Measurements from ENCODE around the gene LRRC25. TPM values are rescaled to one million over a fixed set of nuclear protein-coding genes. Genes with fewer than 3 reads are reported as not detected.
"Not testable (repeated sequence)": the region's sequence is repeated elsewhere in the genome, so short reads cannot be mapped to it uniquely, and the experiment has no call there.

The LRRC25 gene
- total RNA-seq, 1 donor from 2014 or later: not detected

- H3K36me3 Mint-ChIP-seq (ENCODE audit: low read depth): no peaks in the 10 kb centered on the region
- no peak for DNase-seq (ENCODE audit: low read depth, low spot score)
- peaks cover 14% of the 10 kb centered on the region for H3K4me1 Mint-ChIP-seq
- peaks cover 53% of the 10 kb centered on the region for H3K27me3 Mint-ChIP-seq (ENCODE audit: low read depth)
- no peak overlapping the region for H3K27ac Mint-ChIP-seq (ENCODE audit: unreplicated experiment)
- TF ChIP-seq CTCF (conservative IDR thresholded peaks at IDR 0.05): no peak
- no peak overlapping the region for H3K4me3 Mint-ChIP-seq
- H3K9me3 Mint-ChIP-seq: no peaks in the 10 kb centered on the region
These were observed 46.9 kb downstream of the LRRC25 start for GRCh38 chr19:18350490-18350889.

DNA sequence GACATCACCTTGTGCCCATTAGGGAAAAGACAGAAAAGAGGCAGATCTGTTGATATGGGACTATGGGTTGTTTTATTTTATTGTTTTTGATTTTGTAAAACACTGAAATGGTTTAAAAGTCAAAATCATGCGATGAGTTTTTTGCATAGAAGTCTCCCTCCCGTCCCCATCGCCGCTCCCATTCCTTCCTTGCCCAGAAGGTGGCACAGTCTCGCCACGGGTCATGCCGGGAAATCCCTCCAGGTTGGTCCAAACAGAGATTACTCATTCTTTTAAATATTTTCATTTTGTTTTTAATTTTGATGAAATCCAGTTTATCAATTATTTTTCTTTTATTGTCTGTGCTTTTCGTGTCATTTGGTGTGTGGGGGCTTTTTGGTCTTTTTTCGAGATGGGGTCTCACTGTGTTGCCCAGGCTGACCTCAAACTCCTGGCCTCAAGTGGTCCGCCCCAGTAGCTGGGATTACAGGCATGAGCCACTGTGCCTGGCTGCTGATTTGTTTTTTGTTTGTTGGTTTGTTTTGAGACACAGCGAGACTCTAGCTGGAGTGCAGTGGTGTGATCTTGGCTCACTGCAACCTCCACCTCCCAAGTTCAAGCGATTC is 47.8 kb downstream of the LRRC25 start:
- peak; percentile 80 for TF ChIP-seq CTCF (conservative IDR thresholded peaks at IDR 0.05)
- H3K27me3 Mint-ChIP-seq (ENCODE audit: low read depth): peaks cover 62% of the 10 kb centered on the region
- no peak overlapping the region for H3K27ac Mint-ChIP-seq (ENCODE audit: unreplicated experiment)
- H3K36me3 Mint-ChIP-seq (ENCODE audit: low read depth): no peaks in the 10 kb centered on the region
- H3K4me3 Mint-ChIP-seq: no peak overlapping the region
- H3K9me3 Mint-ChIP-seq: no peaks in the 10 kb centered on the region
- H3K4me1 Mint-ChIP-seq: peaks cover 22% of the 10 kb centered on the region
- peak; percentile 43 for DNase-seq (ENCODE audit: low read depth, low spot score)

DNA sequence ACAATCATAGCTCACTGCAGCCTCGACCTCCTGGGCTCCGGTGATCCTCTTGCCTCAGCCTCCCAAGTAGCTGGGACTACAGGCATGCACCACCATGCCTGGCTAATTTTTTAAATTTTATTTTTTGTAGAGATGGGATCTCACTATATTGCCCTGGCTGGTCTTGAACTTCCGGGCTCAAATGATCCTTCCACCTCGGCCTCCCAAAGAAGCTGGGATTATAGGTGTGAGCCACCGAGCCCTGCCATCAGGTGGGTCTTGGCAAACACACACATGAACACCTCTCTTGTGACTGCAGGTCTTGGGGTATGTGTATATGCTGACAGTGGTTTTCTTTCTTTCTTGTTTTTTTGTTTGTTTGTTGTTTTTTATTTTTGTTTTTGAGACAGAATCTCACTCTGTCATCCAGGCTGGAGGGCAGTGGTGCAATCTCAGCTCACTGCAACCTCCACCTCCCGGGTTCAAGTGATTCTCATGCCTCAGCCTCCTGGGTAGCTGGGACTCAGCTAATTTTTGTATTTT is 48.5 kb downstream of the LRRC25 start:
- not testable (repeated sequence) for DNase-seq (ENCODE audit: low read depth, low spot score); H3K4me3 Mint-ChIP-seq; H3K36me3 Mint-ChIP-seq (ENCODE audit: low read depth); H3K27ac Mint-ChIP-seq (ENCODE audit: unreplicated experiment); H3K9me3 Mint-ChIP-seq
- peaks cover 69% of the 10 kb centered on the region for H3K27me3 Mint-ChIP-seq (ENCODE audit: low read depth)
- H3K4me1 Mint-ChIP-seq: peaks cover 29% of the 10 kb centered on the region

DNA sequence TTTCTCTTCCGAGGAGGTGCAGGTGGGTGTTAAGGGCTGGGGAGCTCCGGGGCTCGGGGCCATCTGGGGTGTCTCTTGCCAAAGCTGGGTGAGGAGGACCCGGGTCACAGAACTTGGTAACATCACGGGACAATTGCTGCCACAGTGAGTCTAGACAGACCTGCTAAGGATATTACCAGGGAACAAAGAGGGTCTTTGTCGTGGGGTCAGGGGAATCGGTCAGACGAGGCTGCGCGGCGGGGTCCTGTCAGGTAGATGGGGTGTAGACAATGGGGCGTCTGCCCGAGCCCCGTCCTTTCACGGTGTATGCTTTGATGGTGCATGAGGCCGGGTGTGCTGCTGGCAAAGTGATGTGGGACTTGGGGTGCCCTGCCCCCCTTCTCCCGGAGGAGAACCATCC is 49.3 kb downstream of the LRRC25 start:
- no peaks in the 10 kb centered on the region for H3K36me3 Mint-ChIP-seq (ENCODE audit: low read depth)
- H3K27me3 Mint-ChIP-seq (ENCODE audit: low read depth): peaks cover 74% of the 10 kb centered on the region
- H3K9me3 Mint-ChIP-seq: no peaks in the 10 kb centered on the region
- TF ChIP-seq CTCF (conservative IDR thresholded peaks at IDR 0.05): no peak
- DNase-seq (ENCODE audit: low read depth, low spot score): no peak
- no peak overlapping the region for H3K4me3 Mint-ChIP-seq
- no peak overlapping the region for H3K27ac Mint-ChIP-seq (ENCODE audit: unreplicated experiment)
- peaks cover 31% of the 10 kb centered on the region for H3K4me1 Mint-ChIP-seq

GRCh38 chr19:18346091-18346490 is 51.3 kb downstream of the LRRC25 start:
- Mint-ChIP-seq H3K4me1 (peaks cover 41% of the 10 kb centered on the region), H3K4me3 (peak overlapping the region; percentile 31), H3K9me3 (no peaks in the 10 kb centered on the region), H3K27ac (ENCODE audit: unreplicated experiment) (no peak overlapping the region), H3K36me3 (ENCODE audit: low read depth) (no peaks in the 10 kb centered on the region), H3K27me3 (ENCODE audit: low read depth) (peaks cover 93% of the 10 kb centered on the region)
- TF ChIP-seq CTCF (conservative IDR thresholded peaks at IDR 0.05): peak; percentile 36
- DNase-seq (ENCODE audit: low read depth, low spot score): no peak

DNA sequence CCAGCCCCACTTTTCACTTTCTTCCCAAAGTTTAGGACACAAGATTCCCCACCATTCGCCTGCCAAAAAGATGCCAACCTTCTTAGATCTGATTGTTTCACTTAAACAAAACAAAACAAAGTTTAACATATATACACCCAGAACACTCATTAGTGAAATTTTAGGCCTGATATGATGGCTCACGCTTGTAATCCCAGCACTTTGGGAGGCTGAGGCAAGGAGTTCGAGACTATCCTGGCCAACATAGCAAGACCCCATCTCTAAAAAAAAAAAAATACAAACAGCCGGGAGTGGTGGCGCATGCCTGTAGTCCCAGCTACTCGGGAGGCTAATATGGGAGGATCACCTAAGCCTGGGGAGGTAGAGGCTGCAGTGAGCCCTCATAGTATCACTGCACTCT is 52.1 kb downstream of the LRRC25 start:
- peak overlapping the region; percentile 60 for H3K4me3 Mint-ChIP-seq
- H3K9me3 Mint-ChIP-seq: no peaks in the 10 kb centered on the region
- H3K36me3 Mint-ChIP-seq (ENCODE audit: low read depth): no peaks in the 10 kb centered on the region
- DNase-seq (ENCODE audit: low read depth, low spot score): no peak
- no peak overlapping the region for H3K27ac Mint-ChIP-seq (ENCODE audit: unreplicated experiment)
- TF ChIP-seq CTCF (conservative IDR thresholded peaks at IDR 0.05): no peak
- peaks cover 92% of the 10 kb centered on the region for H3K27me3 Mint-ChIP-seq (ENCODE audit: low read depth)
- H3K4me1 Mint-ChIP-seq: peaks cover 41% of the 10 kb centered on the region

All from neural crest cell (in vitro differentiated cells).